NCI-H2171 (cell line): Measurements from ENCODE around the gene STXBP2.

Experiments used
- DNase-seq: peaks from one replicate; lab custom pipeline; 2025; lab: John Stamatoyannopoulos, UW

Gene STXBP2

GRCh38 chr19:7612282-7613274 is 24.3 kb upstream of the STXBP2 start:
- no peak for DNase-seq

DNA sequence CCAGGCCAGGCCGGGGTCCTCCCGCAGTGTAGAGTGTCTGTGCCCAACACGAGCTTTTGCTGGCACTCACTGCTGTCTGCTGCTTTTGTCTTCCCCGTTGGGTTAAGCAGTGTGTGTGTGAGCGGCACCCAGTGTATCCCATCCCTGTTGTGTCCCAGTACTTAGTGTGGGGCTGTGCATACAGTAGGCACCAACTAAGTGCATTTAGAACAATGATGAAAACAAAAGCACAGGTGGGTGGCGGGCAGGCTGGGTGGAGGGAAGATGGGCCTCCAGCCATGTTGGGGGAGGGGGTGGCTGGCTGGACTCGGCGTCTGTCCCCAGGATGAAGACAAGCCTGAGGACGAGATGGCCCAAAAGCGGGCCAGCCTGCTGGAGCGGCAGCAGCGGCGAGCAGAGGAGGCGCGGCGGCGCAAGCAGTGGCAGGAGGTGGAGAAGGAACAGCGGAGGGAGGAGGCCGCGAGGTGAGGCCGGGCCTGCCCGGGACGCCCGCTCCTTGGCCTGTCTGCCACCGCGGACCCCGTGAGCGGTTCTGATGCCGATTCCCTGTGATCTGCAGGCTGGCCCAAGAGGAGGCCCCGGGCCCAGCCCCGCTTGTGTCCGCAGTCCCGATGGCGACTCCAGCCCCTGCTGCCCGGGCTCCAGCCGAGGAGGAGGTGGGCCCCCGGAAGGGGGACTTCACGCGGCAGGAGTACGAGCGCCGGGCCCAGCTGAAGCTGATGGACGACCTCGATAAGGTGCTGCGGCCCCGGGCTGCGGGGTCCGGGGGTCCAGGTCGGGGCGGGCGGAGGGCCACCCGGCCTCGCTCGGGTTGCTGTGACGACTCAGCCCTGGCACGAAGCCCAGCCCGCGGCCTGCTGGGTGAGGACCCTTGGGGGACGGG is 21.8 kb upstream of the STXBP2 start:
- DNase-seq: no peak

- no peak for DNase-seq
Measured at GRCh38 chr19:7617172-7617571, 19.7 kb upstream of the STXBP2 start.

DNA sequence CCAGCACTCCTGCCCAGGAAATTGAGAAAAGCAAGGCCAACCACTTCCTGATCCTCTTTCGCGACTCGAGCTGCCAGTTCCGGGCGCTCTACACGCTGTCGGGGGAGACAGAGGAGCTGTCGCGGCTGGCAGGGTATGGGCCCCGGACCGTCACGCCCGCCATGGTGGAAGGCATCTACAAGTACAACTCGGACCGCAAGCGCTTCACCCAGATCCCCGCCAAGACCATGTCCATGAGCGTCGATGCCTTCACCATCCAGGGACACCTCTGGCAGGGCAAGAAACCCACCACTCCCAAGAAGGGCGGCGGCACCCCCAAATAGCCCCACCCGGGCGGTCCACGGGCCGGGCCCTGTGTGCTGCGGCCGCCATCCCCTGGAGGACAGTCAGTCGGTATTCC is 19.2 kb upstream of the STXBP2 start:
- DNase-seq: no peak

- no peak for DNase-seq
Measured at GRCh38 chr19:7618348-7618747, 18.6 kb upstream of the STXBP2 start.

GRCh38 chr19:7618771-7619510 is 18.0 kb upstream of the STXBP2 start:
- no peak for DNase-seq

- DNase-seq: no peak
Measured at GRCh38 chr19:7619671-7620441, 17.1 kb upstream of the STXBP2 start.

DNA sequence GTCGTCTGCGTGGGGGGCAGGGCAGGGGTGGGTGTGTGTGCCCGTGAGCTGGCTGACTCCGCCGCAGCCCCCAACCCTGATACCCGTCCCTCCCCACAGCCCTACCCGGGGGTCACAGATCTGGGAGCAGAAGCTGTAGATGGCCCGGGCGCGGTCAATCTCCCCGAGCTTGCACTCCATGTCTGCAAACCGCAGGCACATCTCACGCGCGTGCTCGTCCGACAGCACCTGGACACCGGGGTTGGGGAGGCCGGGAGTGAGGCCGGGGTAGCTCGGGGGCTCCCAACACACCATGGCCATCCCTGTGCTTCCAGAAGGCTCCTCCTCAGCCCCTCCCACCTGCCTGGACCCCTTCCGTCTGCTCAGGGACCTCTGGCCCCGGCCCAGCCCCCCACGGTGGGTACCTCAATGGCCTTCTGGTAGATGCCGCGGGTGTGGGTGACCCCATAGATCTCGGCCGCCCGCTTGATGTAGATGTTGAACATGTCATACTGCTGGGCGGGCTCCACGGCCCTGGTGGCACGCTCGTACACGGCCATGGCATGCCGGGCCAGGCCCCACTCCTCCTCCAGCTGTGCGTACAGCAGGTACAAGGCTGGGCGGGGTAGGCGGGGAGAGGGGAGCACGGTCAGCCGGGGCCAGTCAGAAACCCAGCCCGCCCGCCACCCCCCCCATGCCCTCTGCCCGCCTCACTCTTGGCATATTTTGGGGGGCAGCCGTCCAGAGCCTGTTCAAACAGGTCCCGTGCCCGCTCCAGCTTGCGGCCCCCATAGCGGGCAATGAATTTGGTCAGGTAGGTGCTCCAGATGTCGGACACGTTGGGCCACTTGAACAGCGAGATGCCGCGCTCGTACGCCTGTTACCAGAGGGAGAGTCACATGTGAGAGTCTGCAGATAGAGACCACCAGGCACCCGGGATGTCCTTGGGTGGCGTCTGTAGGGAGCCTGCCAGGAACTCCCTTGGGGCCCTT is 16.2 kb upstream of the STXBP2 start:
- no peak for DNase-seq

DNA sequence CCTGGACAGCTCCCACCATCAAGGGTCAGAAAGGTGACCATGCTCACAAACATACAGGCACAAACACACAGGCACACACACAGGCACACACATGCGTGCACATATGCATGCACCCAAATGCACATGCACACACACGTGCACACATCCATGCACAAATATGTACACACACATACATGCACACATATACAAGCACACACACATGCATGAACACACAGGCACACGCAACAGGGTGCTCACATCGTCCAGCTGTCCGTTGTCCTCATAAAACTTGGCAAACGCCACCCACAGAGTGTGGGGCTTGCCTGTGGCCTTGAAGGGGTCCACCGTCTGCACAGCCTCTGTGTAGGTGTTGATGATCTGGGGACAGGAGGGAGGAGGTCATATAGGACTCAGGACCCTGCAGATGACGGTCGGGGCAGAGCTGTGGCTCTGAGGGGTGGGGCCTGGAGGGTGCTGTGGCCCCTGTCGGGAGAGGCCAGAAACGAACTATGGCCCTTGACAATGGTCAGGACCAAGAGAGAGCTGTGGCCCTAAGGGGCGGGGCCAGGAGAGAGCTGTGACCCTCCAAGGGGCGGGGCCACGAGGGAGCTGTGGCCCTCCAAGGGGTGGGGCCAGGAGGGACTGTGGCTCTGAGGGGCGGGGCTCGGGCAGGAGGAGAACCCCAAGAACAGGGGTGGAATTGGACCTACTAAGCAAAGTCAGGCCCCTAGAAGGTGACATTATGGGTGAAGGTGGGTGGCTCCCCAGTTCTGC is 13.8 kb upstream of the STXBP2 start:
- DNase-seq: no peak

GRCh38 chr19:7623725-7624603 is 12.9 kb upstream of the STXBP2 start:
- DNase-seq: no peak

- DNase-seq: no peak
Measured at GRCh38 chr19:7624810-7625209, 12.1 kb upstream of the STXBP2 start.

DNA sequence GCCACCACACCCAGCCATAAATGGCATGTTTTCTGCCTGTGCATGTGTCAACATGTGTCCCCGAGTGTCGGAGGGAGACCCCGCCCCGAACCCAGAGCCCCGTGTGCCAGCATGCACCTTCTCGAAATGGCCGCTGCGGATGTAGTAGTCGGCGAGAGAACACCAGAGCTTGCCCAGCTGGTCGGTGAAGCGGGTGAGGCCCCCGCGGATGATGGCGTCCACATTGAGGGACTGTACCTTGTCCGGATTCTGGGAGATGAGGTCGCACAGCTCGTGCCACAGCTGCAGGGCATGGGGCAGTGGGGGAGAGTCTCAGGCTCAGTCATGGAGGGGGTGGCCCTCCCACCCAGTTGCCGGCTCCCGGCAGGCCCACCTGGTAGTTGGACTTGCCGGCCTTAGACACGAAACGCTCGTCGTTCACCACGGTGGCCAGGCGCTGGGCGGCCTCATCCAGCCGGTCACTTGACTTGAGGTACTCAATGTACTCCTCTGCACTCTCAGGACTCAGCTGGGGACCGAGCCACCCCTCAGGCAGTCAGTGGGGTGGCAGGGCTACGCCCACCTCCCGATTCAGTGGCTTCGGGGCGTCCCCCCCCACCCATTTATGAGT is 11.0 kb upstream of the STXBP2 start:
- DNase-seq: no peak

DNA sequence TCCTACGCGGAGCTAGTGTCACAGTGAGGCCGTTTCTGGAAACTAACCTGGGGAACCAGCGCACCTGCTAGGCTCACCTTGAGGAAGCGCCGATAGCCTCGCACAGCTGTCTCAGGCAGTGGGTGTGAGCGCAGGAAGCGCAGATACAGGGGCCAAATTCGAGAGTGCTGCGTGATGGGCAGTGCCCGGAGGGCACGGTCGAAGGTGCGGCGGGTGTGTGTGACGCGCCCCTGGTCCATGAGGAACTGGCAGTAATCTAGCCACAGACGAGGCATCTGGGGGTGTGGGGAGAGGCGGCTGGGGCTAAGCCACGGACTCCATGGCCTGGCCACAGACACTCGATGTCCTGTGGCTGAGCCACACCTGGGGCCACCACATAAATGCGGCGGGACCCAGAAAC is 9.7 kb upstream of the STXBP2 start:
- DNase-seq: no peak

- no peak for DNase-seq
Measured at GRCh38 chr19:7628589-7629311, 8.2 kb upstream of the STXBP2 start.

- peak; percentile 96 for DNase-seq
Measured at GRCh38 chr19:7629347-7630054, 7.4 kb upstream of the STXBP2 start, which contains the start of the genes PET100 and XAB2. Gene PET100, plus strand, starts transcription at chr19:7629793. Its CDS starts 41 bp downstream, at chr19:7629834. Gene XAB2, minus strand, starts transcription at chr19:7629545. Its CDS starts 18 bp downstream, at chr19:7629527.

DNA sequence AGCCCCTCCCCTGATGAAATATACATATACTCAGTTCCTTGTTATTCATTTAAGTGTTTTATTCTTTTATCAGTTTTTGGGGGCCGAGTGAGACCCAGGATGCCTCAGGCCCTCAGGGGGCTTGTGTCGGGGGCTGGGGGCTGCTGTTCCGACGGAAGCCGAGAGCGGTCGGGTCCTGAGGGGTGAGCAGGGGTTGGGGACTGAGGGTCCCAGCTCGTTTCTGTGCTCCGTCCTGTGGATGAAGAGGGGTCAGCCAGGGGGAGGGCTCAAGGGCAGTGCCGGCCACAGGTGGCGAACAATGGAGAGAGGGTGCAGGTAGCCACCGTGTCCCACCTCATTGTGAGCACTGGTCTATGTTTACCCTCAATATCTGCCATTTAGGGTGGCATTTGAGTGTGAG is 5.3 kb upstream of the STXBP2 start:
- no peak for DNase-seq
